IPS-15b (cell line): ENCODE measurements around the gene ATP6AP1.
A peak's percentile ranks its signal among the peaks of the same experiment; 100 is the strongest.

Experiments
- H3K27me3 ChIP-seq: one replicate; pipeline ENCODE4 v1.6.1; 2013; ENCODE audit warnings: low read length; ENCODE audit not compliant: control insufficient read depth, insufficient read depth
- H3K36me3 ChIP-seq: one replicate; pipeline ENCODE4 v1.6.1; 2013; ENCODE audit warnings: low read length; ENCODE audit not compliant: control insufficient read depth, insufficient read depth
- H3K4me1 ChIP-seq: one replicate; pipeline ENCODE4 v1.6.1; 2013; ENCODE audit warnings: mild to moderate bottlenecking, low read length; ENCODE audit not compliant: control insufficient read depth, insufficient read depth
- H3K4me3 ChIP-seq: one replicate; pipeline ENCODE4 v1.5.1; 2013; ENCODE audit warnings: low read depth, low read length
- H3K9ac ChIP-seq: one replicate; pipeline ENCODE4 v1.6.1; 2013; ENCODE audit warnings: low read depth, mild to moderate bottlenecking, low read length
- H3K9me3 ChIP-seq: one replicate; pipeline ENCODE4 v1.6.1; 2013; ENCODE audit warnings: mild to moderate bottlenecking, low read length; ENCODE audit not compliant: control insufficient read depth, insufficient read depth

ATP6AP1 gene

GRCh38 chrX:154444755-154445246 is 16.3 kb downstream of the ATP6AP1 start:
- Histone ChIP-seq H3K4me3 (peak overlapping the region; percentile 52), H3K9ac (no peak overlapping the region), H3K4me1 (no peaks in the 10 kb centered on the region), H3K27me3 (no peaks in the 10 kb centered on the region), H3K9me3 (no peaks in the 10 kb centered on the region), H3K36me3 (peaks cover 45% of the 10 kb centered on the region)

- no peak overlapping the region for H3K9ac ChIP-seq
- no peaks in the 10 kb centered on the region for H3K4me1 ChIP-seq
- peaks cover 47% of the 10 kb centered on the region for H3K36me3 ChIP-seq
- no peak overlapping the region for H3K4me3 ChIP-seq
- no peaks in the 10 kb centered on the region for H3K27me3 ChIP-seq
- H3K9me3 ChIP-seq: no peaks in the 10 kb centered on the region
These were observed 17.3 kb downstream of the ATP6AP1 start for GRCh38 chrX:154445776-154446175.

DNA sequence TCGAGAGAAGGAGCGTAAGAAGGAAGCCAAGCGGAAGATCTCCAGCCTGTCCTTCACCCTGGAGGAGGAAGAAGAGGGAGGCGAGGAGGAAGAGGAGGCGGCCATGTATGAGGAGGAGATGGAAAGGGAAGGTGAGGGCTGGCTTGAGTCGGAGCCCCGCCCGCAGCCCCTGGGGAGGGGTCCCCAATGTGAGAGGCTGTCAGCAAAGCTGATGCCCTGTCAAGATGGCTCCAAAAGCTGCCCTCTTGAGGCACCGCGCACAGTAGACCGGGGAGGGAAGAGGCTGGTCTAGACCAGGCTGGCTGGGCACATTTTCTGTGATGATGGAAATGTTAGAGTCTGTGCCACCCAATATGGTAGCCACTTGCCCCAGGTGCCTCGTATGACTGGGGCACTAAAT is 18.0 kb downstream of the ATP6AP1 start:
- Histone ChIP-seq H3K4me3 (no peak overlapping the region), H3K27me3 (no peaks in the 10 kb centered on the region), H3K9ac (no peak overlapping the region), H3K36me3 (peaks cover 45% of the 10 kb centered on the region), H3K9me3 (no peaks in the 10 kb centered on the region), H3K4me1 (no peaks in the 10 kb centered on the region)

DNA sequence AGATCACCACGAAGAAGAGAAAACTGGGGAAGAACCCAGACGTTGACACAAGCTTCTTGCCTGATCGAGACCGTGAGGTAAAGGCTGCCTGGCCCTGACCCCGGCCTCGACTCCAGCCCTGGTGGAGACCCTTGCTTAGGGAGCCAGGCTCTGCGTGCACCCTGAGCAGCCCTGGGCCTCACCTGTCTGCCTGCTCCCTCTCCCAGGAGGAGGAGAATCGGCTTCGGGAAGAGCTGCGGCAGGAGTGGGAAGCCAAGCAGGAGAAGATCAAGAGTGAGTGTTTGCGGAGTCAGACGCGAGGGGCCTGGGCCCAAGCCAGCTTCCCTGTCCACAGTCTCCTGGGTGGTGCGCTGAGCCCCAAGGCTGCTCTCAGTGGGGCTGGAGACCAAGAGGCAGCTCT is 20.0 kb downstream of the ATP6AP1 start:
- H3K27me3 ChIP-seq: no peaks in the 10 kb centered on the region
- no peaks in the 10 kb centered on the region for H3K9me3 ChIP-seq
- peaks cover 32% of the 10 kb centered on the region for H3K36me3 ChIP-seq
- H3K4me1 ChIP-seq: no peaks in the 10 kb centered on the region
- no peak overlapping the region for H3K9ac ChIP-seq
- H3K4me3 ChIP-seq: no peak overlapping the region

GRCh38 chrX:154449618-154450017 is 21.1 kb downstream of the ATP6AP1 start:
- H3K9ac ChIP-seq: no peak overlapping the region
- H3K9me3 ChIP-seq: no peaks in the 10 kb centered on the region
- no peaks in the 10 kb centered on the region for H3K27me3 ChIP-seq
- no peak overlapping the region for H3K4me3 ChIP-seq
- no peaks in the 10 kb centered on the region for H3K4me1 ChIP-seq
- H3K36me3 ChIP-seq: peaks cover 32% of the 10 kb centered on the region

DNA sequence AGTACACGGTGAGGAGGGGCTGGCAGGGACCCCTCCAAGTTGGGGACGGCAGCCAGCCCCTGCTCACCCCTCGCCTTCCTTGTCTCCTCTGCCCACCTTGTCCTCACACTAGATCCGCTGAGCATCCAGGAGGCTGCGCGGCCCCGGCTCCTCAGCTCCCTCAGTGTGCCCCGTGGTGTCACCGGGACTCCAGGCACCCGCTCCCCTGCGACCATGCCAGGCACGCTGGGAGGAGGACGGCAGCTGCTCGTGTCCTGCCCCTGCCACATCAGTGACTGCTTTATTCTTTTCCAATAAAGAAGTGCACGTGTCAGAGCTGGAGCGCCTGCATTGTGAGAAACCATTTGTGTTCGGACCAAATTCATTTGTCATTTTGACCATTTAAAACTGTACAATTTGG is 21.8 kb downstream of the ATP6AP1 start:
- Histone ChIP-seq H3K9me3 (no peaks in the 10 kb centered on the region), H3K9ac (no peak overlapping the region), H3K4me1 (no peaks in the 10 kb centered on the region), H3K36me3 (peaks cover 29% of the 10 kb centered on the region), H3K4me3 (no peak overlapping the region), H3K27me3 (no peaks in the 10 kb centered on the region)

GRCh38 chrX:154452823-154453222 is 24.3 kb downstream of the ATP6AP1 start:
- no peaks in the 10 kb centered on the region for H3K4me1 ChIP-seq
- no peak overlapping the region for H3K4me3 ChIP-seq
- H3K36me3 ChIP-seq: peaks cover 24% of the 10 kb centered on the region
- no peak overlapping the region for H3K9ac ChIP-seq
- peaks cover 2% of the 10 kb centered on the region for H3K27me3 ChIP-seq
- no peaks in the 10 kb centered on the region for H3K9me3 ChIP-seq

- peak overlapping the region; percentile 30 for H3K4me3 ChIP-seq
- H3K27me3 ChIP-seq: peaks cover 2% of the 10 kb centered on the region
- H3K9ac ChIP-seq: no peak overlapping the region
- H3K36me3 ChIP-seq: peaks cover 17% of the 10 kb centered on the region
- H3K4me1 ChIP-seq: no peaks in the 10 kb centered on the region
- H3K9me3 ChIP-seq: no peaks in the 10 kb centered on the region
These were observed 29.1 kb downstream of the ATP6AP1 start for GRCh38 chrX:154457491-154458115.

GRCh38 chrX:154458116-154458953 is 29.9 kb downstream of the ATP6AP1 start, which contains the start of gene PLXNA3:
Gene PLXNA3, plus strand, starts transcription at chrX:154458281. Its CDS starts 1,903 bp downstream, at chrX:154460184.
- Histone ChIP-seq H3K36me3 (peaks cover 21% of the 10 kb centered on the region), H3K4me1 (no peaks in the 10 kb centered on the region), H3K9me3 (no peaks in the 10 kb centered on the region), H3K9ac (no peak within 1 kb of the TSS), H3K4me3 (peak within 1 kb of the TSS; percentile 46), H3K27me3 (peaks cover 2% of the 10 kb centered on the region)

DNA sequence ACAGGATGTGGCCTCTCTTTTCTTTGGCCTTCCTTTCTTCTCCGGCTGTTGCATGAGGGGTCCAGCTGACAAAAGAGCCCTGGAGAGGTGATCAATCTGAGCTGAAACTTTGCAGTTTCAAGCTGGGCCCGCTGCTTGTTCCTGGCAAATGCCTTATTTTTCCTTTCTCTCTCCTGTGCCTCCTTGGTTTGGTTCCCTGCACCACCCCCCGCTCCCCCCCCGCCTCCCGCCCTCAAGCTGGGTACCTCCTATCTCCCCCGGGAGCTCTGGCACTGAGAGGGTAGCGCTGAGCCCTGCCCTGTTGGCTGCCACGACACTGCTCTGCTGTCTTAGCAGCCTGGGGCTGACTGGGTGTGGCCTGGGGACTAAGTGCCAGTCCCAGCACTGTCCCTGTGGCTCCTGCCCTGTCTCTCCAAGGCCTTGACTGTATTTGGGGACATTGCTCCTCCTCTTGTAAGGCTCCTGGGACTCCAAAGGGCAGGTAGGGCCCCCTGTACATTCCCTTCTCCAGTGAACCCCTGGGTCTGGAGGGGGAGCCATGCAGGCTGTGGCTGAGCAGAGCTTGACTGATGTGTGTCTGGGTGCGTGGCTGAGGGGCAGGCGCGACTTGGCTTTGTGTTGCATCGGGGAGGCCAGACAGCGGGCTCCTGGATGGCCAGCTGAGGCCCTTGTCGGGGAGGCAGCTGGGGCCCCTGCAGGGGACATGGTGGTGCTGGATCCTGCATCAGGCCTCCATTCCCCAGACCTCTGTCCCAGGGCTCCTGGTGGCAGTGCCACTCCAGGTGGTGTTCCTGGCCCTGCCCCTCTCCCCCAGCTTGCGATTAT is 30.7 kb downstream of the ATP6AP1 start:
- Histone ChIP-seq H3K27me3 (peaks cover 2% of the 10 kb centered on the region), H3K9me3 (no peaks in the 10 kb centered on the region), H3K36me3 (peaks cover 21% of the 10 kb centered on the region), H3K4me1 (no peaks in the 10 kb centered on the region), H3K4me3 (peak overlapping the region; percentile 46), H3K9ac (no peak overlapping the region)

DNA sequence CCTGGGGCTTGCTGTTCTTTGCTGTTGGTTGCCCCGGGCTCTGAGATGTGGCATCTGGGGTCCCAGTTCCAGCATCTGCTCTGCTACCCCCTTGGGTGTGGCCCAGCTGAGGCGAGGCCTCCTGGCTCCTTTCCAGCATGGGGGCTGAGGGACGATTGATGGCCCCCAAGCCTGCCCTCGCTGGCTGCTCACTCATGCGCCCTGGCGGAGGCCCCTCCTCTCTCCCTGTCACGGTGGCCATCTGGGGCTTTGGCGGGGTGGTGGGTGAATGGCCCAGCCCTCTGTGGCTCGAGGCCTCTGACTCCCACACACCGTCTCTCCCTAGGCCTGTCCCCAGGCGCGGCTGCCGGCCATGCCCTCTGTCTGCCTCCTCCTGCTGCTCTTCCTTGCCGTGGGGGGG is 31.4 kb downstream of the ATP6AP1 start:
- no peaks in the 10 kb centered on the region for H3K9me3 ChIP-seq
- H3K36me3 ChIP-seq: peaks cover 27% of the 10 kb centered on the region
- H3K4me3 ChIP-seq: no peak overlapping the region
- H3K9ac ChIP-seq: no peak overlapping the region
- H3K27me3 ChIP-seq: peaks cover 2% of the 10 kb centered on the region
- H3K4me1 ChIP-seq: no peaks in the 10 kb centered on the region
